GM12892 (cell line): ENCODE measurements around the gene STEAP4.

Experiments used
- POLR2A ChIP-seq: IDR thresholded peaks from 2 replicates; pipeline ENCODE4 v1.6.1; 2011; ENCODE audit warnings: low read depth, low read length, control low read depth
- POLR2AphosphoS5 ChIP-seq: IDR thresholded peaks from 2 replicates; pipeline ENCODE4 v1.6.1; 2011; ENCODE audit warnings: low read depth, low read length, control low read depth
- TAF1 ChIP-seq: IDR thresholded peaks from 2 replicates; pipeline ENCODE4 v1.6.1; 2011; ENCODE audit warnings: low read depth, mild to moderate bottlenecking, control low read depth, low read length, borderline replicate concordance

GRCh38 chr7:88291398-88292173 lies 15.1 kb downstream of the STEAP4 start:
- TF ChIP-seq TAF1 (no peak), POLR2A (no peak), POLR2AphosphoS5 (no peak)
